HG03066 (cell line): ENCODE data around the gene AMELX.

ENCODE experiments used
- ATAC-seq: cut with Tn5 transposase; IDR thresholded peaks from one replicate; pipeline ENCODE4 v1.9.1; 2021; ENCODE audit warnings: low read depth; ENCODE audit not compliant: unreplicated experiment

AMELX gene

DNA sequence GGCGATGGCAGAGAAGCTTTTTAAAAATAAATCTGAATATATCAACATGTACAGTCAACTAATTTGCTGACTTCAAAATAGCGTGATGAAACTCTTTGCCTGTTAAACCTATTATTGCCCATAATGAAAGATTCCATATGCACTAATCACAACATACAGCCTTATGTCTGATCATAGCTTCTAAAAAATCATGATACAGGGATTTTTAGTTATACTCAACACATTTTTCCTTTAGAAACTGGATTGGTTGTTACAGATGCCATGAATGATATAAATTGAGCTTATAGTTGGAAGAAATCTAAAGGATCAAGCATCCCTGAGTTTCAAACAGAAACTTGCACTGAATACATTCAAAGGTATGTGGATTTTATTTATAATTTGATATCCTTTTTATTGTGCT is at the start of gene AMELX:
AMELX (plus strand) TSS at position 301 of the 400 bp plus-strand sequence. CDS start 1,376 bp downstream, outside the sequence.
- no peak for ATAC-seq

DNA sequence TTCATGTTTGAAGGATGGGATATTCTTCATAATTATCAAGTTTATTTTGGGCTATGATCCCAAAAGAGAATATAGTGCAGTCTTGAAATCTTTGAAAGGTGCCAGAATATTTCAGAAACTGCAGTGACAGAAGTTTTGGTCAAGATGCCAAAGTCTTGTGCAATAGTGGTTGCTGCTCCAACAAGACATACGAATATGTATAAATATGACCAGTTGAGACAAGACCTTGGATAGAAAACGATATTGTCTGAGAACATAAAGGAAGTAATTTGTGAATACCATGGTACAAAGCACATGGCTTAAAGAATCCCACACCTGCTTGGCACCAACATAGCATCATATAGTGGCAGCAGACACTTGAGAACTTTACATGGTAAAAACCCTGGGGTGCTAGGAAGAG is 48.6 kb upstream of the AMELX start:
- no peak for ATAC-seq

DNA sequence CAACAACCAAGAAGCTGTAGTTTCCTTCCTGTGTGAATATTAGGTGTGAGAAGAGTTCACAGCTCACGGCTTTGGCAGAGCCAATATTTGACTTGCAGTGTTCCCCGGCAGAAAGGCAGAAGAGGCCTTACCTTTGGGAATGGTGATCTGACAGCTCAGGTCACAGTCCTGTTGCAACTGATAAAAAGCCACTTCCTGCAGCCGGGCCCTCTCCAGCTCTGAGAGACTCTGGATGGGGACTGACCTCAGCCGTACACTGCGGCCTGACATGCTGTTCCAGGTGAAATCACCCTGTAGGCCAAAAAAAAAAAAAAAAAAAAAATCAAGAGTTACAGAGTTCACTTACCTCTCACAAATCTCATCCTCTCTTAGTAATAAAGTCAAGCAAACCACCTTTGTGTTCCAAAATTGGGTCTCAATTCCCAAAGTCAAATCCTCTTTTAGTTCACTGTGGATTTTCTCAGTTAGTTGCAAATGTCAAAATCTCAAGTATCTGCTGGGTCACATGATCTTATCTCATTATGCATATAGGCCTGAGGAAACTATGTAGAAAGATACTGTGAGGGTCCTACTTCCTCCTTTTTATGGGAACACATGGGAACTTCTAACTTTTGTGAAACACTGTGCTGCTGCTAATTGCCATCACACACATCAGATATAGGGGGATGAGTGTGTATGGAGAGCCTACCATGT is 38.6 kb upstream of the AMELX start:
- no peak for ATAC-seq

DNA sequence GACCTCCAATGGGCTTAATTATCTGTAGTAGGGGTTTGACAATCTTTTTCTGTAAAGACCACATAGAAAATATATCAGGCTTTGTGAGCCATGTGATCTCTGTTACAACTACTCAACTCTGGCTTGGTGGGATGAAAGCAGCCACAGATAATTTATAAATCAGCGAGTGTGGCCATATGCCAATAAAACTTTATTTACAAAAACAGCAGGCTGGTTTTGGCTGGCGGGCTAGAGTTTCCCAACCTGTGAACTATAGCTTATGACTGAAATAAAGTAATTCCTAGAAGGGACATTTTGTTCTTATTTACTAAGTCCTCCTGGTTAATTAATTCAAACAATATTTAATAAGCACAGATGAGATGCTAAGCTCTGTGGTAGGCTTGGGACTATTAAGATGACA is 35.9 kb upstream of the AMELX start:
- no peak for ATAC-seq

DNA sequence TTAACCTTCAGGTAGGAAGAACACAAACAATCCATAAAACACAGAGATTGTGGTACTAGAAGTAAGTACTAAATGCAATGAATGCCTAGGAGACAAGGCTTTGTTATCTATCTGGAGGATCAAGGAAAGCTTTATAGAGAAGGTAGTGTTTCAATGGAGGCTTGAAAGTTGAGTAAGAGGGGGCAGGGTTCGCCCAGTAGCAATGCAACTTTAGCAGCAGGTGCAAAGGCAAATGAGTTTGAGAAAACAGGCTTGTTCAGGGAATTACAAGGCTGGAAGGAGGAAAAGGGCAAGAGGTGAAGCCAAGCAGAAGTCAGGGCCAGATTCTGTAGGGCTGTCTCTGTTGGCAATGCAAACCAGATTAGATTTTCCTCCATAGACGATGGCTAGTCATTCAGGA is 35.5 kb upstream of the AMELX start:
- ATAC-seq, result no peak

DNA sequence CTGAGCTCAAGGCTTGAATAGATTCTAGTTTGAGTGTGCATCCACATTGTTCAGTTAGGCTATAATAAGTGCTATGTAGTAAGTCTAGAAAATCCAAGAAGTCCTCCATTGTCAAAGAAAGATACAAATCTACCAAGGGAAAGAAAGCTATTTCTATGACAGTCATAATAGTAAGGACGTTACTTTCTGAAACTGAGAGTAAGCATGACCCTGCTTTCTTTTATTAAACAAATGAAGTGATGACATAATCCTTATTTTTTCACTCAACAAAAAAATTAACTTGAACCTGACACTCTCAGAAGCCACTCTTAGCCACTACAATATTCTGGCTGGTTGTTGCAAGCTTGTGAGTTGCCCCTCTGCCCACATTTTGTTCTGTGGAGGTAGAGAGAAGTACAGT is 33.8 kb upstream of the AMELX start:
- ATAC-seq, result no peak

DNA sequence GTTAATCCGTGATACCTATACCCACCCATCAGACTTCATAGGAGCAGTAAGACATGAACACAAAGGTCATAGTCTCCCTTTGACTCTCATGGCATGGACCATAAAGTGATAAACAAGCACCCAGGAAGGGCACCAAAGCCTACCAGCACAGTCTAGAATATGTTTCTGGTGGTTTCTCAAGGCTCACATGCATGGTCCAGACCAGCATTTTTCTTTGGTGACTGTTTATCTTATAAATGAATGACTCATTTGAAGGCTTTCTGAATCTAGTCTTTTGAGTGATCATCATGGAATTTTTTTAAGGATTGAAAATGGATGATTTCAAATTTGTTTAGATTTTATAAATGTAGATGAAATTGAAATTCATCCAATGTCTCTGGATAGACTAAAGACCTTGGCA is 32.0 kb upstream of the AMELX start:
- no peak for ATAC-seq

DNA sequence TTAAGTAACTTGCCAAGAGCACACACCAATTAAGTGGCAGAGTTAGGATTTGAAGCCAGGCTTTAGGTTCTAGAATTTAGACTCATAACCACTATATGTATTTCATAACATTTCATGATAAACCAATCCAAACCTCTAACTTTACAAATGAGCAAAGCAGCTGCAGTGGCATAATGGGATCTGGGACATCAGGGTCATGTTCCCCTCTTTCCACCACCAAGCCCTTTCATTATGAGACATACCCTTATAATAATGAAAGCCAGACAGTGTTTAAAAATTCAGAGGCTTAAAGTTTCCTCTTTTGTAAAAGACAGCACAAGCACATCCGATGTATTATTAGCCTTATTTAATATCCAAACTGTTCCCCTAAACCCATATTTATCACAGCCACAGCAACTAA is 28.3 kb upstream of the AMELX start:
- no peak for ATAC-seq

DNA sequence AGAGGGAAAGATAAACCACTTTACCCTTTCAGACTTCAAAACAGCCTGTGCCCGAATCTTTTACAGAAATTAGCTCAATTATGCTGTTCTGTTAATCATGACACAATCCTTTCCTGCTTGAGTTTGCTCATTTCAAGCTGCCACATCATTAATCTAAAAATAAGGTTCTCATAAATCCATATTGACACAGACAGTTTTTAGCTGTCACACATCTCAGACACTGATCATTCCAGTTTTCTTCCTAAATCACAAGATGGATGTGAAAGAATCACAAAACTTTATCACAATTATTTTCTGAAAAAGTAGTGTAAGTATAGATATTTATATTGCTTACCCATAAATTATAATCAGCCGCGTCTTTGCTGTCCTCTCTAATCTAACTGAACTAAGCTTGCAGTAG is 27.9 kb upstream of the AMELX start:
- no peak for ATAC-seq

DNA sequence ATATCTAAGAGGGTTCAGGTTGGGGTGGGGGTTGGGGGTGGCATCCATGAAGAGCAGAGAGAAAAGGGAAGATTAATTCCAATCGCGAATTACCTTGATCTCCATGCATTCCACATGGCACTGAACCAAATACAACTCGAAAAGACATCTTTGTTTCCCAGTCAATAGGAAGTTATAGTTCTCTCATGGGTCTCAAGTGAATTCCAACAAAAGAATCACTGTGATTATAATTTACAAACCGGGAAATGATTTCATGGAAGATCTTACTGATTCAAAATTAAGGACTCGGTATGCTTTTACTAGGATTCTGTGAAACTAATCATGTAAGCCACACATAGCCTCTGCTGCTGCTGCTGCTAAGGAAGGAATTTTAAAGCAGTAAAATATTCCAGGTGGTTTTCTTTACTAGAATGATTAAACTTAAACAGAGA is 26.6 kb upstream of the AMELX start:
- ATAC-seq, result no peak

DNA sequence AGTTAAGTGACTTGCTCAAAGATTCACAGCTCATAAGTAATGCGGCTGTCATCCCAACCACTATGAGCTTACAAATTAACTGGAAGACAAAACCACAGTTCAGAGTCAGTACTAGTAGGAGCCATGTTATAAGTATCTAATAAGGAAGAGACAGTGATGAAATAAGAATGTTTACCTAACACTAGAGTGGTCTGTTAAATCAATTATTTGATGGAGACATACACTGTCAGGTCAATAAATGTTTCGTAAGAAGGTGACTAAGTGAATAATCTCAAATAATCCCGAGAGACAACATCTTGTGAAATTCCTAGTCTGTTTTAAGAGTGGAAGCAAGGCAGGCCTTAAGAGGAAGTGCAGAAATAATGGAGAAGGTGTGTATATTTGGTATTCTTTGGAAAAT is 25.8 kb upstream of the AMELX start:
- ATAC-seq, result no peak

DNA sequence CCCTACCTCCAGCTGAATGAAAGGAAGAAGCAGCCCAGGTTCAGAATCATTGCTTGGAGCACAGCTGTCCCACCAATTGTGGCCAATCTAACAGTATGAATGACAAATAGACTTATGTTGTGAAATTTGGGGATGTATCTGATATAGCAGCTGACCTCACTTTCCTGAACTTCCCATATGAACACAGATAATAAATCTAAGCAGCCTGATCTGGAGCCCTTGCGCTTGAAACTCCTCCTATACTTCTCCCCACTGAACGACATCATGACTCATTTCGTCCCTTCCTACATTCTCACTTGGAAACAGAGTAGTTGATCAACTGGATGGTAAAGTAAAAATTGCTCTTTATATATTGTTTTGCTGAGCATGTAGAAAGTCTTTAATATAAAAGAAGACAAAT is 24.2 kb upstream of the AMELX start:
- ATAC-seq, result no peak

DNA sequence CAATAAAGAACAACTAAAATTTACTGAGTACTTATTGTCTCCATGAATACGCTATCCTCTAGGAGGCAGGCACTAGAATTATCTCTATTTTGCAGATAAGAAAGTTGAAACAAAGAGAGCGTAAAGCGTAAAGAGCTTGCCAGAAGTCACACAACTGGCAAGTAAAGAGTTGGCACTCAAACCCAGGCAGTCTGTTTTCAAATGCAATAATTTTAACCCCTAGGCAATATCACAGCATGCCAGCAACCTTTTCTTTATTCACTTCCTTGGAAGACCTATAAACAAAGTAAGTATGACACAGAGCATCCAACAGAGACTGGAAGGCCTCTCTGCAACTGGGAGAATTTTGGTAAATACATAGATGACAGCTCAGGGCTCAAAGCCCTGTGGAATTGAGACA is 23.2 kb upstream of the AMELX start:
- no peak for ATAC-seq

DNA sequence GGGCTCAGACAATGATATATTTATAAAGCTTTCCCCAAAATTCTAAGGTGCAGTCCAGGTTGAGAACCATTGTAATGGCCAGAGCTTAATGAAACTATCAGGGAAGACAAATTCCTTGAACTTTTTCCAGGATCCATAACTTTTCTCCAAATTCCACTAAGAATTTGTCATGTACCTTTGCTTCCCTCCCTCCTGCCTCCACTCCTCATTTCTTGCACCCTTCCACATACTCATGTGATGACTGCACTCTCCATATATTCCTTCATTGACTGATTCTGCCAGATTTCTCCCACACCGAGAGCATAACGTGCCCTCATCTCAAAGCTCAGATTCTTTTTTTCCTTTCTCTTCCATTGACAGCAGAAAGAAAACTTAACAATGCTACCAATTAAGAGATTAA is 20.9 kb upstream of the AMELX start:
- no peak for ATAC-seq

DNA sequence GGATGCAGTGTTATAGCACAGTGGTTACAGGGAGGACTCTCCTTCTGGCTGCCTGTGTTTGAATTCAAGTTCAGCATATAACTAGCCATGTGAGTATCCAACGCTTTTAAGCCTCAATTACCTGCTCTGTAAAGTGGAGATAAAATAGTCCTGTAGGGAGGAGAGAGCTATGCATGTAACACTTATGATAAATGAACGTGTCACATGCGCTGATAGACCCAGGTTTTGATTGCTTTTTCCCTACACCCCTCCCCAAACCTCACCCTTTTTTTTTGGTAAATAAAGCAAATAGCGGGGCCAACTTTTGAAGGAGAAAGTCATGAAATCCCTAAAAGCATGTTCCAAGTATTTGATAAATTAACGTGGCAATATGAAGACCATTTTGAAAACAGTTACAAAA is 20.4 kb upstream of the AMELX start:
- ATAC-seq, result no peak

DNA sequence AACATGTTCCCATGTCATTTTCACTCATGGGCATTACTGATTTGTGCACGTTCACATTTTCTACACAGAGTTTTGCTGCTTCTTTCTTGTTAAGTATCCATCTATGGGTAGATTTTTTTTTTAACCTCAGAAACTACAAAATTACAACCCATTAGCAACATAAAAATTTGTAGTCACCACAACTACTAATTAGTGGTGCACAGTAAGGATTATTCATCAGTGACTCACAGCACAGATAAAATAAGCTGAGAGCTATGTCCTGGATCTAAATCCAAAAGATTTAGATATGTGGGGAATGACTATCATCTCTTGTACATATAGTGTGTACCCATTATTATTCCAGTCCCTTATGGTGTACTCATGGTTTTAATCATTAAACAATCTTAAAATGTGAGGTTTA is 19.7 kb upstream of the AMELX start:
- no peak for ATAC-seq

DNA sequence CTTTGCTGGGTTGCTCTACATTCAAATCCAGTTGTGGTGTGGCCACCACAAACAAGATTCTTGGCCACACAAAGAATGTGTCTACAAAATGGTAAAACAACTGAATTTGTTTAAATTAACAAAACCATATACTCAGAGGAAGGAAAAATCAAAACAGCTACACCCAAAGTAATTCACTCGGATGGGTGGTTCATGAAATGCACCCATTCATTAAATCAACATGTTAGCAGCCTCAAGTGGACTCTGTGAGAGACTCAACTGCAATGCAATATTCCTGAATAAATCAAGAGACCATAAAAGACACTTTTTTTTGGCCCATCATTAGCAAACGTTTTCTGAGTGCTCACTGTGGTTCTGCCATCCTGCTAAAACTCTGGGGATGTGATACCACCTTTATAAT is 11.2 kb upstream of the AMELX start:
- no peak for ATAC-seq

DNA sequence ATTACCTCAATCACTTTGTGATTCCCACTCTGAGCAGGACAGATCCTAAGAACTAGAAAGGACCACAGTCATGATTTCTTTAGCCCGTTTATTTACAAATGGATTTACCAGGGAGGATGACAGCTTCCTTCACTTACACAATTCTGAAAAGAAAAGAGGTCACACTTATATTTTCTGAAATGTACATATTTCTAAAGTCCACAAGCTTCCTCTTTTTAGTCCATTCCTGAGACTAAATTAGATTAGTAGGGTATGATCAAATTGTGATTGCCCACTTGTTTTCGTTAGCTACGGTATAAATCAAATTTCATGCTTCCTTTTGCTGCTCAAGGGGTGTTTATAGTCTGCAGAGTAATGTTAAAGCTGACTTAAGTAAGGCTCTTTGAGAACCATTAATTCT is 7.6 kb upstream of the AMELX start:
- no peak for ATAC-seq

DNA sequence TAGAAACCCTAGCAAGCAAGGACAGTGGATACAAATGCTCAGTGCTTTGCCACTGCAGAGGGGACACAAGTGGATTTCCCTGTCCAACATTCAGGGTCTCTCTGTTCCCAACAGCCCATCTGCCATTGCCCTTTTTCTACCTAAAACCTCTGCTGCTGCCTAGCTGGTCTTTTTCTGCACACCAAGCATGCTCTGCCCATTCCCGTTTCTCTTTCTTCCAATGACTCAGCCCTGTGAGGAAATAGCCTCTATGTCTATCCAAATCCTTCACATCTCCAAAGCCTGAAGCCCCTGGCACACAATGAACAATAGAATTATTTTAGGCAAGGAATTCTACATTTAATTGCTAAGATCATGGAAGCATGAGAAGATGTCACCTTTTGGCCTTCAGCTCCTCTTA is 5.7 kb upstream of the AMELX start:
- ATAC-seq, result no peak

DNA sequence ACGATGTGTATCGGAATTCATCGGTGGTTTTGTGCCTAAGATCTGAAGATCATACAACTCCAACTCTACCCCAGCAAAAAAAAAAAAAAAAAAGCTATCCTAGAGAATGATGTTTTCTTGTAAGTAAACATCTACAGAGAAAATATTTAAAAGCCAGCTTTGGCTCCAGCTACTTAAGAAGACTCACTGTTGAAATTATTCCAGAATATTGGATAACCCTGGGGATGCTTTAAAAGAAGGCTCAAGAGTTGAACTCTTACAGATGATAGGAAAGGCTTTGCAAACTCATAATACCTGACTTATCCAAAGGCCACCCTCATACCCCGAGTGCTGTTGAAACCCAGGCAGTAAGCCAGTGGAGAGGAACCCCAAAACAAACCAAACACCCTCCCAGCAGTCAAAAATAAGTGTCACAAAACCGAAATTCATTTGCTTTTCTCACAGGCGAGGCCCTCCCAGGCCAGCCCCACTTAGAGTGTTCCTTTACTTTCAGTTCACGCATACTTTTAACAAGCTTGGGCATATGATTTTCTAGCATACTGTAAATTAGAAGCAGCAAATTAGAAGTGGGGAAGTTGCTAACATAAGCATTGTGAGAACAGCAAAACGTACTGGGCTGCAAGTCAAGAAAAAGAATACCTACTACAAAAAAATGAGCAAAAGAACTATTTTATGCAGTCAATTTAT is 2.7 kb upstream of the AMELX start:
- ATAC-seq, result no peak

DNA sequence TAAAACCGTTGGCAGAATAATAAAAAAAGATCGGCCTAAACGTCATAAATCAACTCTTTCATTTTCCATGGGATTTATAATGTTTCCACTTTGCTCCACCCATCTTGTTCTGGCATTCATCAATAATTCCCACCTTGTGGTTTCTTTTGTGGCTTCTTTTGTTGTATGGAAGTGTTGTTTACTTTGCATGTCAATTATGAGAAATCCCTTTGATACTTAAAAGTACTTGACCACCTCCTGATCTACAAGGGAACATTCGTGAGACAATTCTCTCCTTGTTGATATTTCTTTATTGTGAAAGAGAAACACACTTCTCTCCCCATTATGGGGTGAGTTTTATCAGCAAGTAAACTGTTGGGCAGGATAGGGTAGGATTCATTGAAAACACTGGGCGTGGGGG is 2.8 kb downstream of the AMELX start:
- ATAC-seq, result no peak

DNA sequence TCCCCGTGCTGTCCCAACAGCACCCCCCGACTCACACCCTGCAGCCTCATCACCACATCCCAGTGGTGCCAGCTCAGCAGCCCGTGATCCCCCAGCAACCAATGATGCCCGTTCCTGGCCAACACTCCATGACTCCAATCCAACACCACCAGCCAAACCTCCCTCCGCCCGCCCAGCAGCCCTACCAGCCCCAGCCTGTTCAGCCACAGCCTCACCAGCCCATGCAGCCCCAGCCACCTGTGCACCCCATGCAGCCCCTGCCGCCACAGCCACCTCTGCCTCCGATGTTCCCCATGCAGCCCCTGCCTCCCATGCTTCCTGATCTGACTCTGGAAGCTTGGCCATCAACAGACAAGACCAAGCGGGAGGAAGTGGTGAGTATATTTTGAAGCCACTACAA is 5.4 kb downstream of the AMELX start:
- no peak for ATAC-seq

DNA sequence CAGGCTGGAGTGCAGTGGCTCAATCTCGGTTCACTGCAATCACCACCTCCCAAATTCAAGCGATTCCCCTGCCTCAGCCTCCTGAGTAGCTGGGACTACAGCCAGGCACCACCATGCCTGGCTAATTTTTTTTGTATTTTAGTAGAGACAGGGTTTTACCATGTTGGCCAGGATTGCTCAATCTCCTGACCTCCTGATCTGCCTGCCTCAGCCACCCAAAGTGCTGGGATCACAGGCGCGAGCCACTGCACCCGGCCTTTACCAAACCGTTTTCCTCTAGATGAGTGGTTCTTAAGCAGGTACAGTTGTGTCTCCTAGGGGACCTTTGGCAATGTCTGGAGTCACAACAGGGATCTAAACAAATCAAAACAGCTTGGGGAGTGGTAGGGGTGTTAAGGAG is 11.6 kb downstream of the AMELX start:
- no peak for ATAC-seq
